HG02678 (cell line): ENCODE measurements around the gene CTRL.
"Not testable (repeated sequence)": the region's sequence is repeated elsewhere in the genome, so short reads cannot be mapped to it uniquely, and the experiment has no call there.

Experiments
- ATAC-seq: cut with Tn5 transposase; IDR thresholded peaks from one replicate; pipeline ENCODE4 v1.9.1; 2021; ENCODE audit warnings: mild to moderate bottlenecking, moderate library complexity; ENCODE audit not compliant: unreplicated experiment

The CTRL gene

DNA sequence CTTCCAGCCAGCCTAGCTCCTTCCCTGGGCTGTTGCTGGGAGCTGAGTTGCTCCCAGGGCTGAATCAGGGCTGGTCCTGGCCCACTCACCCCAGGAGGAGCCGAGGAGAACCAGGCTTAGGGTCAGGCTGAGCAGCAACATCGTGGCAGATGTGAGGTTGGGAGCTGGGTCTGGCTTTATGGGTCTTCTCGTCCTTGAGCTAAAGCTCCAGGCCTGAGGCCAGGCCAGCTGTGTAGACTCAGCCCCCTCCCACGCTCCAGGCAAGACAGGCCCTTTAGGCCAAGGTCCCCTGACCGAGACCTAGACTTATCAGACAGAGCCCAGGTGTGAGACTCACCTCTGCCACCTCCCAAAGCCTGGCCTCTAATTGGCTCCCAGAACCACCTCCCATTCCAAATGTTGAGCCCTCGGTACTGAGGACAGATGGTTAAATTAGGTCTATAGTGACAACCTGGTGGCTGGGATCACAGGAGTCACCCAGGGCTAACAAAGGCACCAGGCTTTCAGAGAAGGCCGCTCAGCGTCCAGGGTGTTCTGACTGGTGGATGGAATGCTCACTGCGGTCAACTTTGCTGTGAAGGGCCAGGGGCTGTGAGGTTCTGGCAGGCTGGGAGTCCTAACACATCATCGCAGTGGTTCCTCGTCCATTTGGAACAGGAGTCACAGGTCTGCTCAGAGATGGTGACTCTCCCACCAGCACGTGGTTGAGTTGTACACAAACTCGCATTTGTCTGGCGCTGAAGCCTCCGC lies at the start of gene CTRL:
CTRL (minus strand) TSS at position 151 of the 750 bp plus-strand sequence; CDS start at position 141, 10 bp downstream.
- ATAC-seq: no peak

DNA sequence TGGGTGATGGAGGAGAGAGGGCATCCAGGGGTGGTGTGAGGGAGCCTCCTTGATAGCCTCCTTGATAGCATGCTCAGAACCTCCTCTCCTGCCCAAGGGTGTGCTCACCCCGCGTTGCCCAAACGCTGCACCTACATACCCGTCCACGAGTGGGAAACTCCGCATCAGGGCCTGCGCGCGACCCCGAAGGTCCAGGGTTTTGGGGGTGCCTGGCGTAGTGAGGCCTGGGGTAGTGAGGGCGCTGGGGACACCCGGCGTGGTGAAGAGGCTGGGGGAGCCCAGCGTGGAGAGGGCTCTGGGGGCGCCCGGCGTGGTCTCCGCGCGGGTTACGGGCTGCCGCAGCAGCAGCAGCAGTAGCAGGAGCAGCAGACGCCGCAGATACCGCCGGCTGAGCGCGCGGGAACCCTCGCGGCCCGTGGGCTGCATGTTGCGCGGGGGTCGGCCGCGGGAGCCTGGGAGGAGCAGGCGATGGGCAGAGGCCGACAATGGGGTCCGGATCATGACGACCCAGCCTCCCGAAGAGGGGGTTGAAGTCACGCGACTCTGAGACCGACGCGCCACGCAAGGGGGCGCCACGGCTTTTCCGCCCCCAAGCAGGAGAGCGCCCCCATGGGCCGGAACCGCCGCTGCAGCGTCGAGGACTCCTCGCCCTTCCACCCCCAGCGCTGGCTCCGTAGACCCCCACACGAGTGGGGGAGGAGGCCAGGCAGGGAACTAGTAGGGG lies 48.5 kb upstream of the CTRL start, which contains the start of gene DPEP3:
DPEP3 (minus strand) TSS at position 545 of the 724 bp plus-strand sequence; CDS start at position 426, 119 bp downstream.
- ATAC-seq: no peak

DNA sequence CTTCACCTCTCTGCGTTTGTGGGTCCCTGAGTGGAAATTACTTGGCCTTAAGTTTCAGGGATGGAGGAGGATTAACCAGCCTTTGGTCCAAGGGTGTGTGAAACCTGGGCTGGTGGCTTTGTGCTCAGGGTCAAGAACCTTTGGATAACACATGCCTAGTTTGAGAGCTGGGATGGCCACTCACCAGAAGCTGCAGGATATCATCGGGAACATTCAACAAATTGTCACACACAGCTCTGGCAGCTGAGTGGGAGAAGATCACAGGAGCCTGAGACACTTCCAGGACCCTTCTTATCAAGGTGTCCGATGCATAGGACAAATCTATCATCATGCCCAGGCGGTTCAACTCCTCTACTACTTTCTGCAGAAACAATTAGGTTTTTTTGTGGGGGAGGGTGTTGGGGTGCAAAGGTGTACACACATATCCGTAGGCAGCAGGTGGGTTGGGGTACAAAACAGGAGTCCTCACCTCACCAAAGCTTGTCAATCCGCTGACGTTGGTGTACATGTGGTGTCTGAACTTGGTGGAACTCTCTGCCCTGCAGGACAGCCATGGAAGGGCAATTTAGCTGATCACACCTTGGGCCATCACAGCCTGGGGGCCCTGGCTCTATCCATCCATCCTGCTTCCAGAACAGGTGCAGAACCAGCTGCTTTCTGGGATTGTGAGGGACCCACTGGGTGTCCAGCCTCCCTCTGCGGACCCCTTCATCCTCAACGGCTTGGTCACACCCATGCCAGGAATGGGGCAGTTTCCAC lies 46.0 kb upstream of the CTRL start:
- no peak for ATAC-seq

DNA sequence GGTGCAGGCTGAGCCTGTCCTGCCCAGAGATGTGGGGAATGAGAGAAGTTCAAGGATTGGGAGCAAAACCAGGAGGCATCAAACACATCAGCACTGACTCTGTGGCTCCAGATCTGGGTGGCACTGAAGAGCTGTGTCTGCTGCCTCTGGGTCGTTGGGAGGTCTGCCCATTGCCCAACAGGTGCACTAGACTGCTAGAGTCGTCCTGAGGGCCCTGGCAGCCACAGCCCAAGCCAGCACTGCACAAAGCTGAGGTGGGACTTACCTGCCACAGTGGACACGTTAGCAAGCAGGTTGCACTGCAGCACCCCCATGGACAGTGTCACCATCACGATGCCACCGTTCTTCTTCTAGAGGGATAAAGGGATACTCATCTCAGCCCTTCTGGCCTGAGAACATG lies 45.3 kb upstream of the CTRL start:
- no peak for ATAC-seq

DNA sequence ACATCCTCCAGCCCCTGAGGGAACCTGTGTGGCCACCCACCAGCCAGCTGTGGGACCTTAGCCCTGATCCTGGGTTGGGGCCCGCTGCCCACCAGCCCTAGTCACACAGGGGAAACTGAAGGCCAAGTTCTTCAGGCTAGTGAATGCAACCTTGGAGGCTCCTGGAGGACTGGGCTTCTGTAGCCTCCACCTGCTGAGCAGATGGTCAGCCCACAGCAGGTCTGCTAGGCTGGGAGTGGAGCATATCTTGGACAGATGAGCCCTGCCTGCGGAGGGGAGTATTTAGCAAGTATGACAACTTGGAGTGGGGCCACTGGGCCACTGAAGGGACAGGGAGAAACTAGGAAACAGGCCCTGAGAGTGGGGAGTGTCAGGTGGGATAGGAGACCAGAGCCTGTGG lies 44.5 kb upstream of the CTRL start:
- no peak for ATAC-seq

DNA sequence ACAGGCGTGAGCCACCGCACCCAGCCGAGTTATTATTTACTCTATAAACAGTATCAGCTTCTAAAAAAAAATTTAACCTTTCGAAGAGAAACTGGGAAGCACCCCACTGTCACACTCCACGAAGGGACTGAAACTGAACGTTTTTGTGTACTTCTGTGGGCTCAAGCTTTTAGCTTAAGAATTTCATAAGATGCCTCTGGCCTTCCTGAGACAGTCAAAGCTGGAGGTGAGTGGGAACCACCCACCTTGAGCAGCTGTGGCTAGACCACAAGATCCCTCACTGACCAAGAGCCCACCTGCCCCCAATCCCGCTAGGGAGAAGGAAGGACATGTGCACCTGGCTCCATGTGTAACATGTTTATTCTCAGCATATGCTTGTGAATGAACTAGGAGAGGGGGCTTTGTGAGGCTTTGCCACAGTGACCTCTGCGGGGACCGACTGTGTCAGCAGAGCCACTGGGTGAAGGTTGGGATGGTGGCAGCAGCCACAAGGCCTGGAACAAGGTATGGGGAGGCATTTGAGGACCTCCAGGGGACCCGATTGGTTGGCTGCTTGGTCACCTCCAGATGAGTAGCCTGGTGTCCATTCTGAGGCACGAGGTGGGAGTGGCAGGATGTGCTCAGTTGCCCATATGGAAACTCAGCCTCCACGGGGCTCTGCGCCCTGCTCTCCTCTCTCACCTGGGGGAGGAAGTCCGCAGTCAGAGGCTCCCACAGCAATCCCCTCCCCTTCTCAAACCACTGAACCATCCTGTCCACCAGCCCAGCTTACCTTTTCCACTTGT lies 43.9 kb upstream of the CTRL start:
- ATAC-seq: no peak

DNA sequence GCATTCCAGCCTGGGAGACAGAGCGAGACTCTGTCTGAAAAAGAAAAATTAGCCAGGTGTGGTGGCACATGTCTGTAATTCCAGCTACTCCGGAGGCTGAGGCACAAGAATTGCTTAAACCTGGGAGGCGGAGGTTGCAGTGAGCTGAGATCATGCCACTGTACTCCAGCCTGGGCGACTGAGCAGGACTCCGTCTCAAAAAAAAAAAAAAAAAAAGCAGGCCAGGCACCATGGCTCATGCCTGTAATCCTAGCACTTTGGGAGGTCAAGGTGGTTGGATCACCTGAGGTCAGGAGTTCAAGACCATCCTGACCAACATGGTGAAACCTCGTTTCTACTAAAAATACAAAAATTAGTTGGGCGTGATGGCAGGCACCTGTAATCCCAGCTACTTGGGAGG lies 40.6 kb upstream of the CTRL start:
- not testable (repeated sequence) for ATAC-seq

DNA sequence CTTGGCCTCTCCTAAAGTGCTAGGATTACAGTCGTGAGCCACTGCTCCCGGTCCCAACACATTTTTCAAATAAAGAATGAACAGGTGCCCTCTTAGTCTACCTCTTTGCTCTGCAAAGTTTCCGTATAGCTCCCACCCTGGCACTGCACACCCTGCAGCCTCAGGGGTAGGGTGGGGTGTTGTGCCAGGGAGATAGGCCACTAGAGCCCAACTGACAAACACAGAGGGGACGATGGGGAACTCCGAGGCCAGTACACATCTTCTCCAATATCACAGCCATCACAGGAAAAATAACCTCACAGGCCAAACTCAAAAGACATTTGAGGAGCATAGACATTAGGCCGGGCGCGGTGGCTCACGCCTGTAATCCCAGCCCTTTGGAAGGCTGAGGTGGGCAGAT lies 39.4 kb upstream of the CTRL start:
- no peak for ATAC-seq

DNA sequence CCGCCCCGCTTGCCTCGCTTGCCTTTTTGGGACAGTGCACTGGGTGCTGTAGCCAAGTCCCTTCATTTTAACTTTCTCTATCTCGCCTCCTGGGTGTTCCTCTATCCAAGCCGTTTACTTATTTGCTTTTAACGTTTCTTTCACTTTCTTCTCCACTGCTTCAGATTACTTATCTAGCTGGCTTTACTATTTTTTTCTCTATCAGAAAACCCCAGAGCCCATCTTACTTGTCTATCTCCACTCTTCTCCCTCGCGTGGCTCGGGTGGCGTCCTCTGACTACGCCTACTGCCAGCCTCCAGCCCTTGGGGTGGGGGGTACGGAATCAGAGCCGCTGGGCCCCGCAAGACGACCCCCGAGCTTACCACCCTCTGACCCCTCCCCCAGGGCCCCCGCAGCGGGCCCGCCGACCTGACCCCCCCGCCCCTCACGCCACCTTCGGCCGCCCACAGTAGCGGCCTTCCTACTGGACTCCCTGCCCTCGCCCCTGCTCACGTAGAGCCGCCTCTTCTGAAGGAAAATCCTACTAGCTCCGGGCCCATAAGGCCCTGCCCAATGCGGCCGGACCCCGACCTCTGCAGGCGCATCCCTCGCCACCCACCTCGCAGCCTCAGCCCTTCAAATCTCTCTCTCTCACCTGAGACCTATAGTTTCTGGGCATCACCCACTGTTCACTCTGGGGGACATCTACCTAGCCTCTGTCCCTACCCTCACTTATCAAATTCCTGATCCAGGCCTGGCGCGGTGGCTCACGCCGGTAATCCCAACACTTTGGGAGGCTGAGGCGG lies 37.8 kb upstream of the CTRL start:
- ATAC-seq: no peak

DNA sequence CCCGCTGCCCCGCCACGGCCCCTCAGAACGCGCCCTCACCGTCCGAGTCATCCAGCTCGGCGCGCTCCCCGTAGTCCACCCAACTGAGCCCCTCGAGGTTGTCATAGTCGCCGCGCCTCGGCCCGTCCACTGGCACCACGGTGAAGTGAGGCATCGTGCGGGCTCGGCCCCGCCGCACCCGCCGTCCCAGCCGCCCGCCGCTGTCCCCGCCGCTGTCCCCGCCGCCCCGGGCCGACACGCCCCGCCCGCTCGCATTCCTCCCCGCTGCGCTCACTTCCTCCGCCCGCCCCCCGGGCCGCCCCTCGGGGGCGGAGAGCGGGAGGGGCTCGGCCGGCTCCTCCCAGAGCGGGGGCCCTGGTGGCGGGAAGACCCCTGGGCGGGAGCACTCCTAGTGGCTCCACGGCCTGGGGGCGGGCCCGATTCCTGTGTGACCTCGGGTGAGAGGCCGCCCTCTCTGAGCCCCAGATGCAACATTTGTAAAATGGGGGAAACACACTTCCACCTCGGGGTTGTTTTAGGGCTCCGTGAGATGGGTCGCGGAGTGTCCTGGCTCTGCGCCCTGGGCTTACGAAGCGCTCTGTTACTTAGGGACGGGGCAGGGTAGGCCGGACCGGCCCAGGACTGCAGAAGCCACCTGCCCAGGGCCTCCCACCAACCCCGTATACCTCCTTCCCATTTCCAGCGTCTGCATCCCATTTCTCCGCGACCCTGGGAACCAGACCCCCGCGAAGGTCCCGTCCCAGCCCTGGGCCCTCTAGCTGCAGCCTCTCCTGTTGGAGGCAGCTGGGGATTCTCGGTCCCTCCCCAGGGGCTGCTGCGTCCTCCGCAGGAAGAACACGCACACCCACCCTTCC lies 37.0 kb upstream of the CTRL start, which contains the start of gene SLC12A4:
SLC12A4 (minus strand) TSS at position 238 of the 854 bp plus-strand sequence; CDS start at position 154, 84 bp downstream.
- ATAC-seq: peak; percentile 88

DNA sequence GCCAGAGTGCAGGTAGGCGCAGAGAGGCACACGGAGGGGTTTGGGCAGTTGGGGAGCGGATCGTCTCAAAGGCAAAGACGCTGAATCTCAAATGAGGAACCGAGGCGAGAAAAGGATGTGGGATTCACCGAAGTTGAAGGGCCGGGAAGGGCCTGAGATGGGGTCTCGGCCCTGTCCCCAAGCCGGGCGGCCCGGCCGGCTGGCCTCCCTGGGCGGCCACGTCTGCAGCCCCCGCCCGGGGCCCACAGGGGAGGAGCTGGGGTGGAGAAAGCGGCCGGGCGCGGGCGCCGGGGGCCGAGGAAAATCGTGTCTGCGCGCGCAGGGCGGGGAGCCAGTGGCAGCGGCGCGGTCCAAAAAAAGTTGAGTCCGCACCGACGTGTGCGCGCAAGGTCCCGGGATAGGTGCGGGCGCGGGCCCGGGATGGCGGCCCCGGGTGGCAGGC lies 36.3 kb upstream of the CTRL start:
- ATAC-seq: peak; percentile 24

DNA sequence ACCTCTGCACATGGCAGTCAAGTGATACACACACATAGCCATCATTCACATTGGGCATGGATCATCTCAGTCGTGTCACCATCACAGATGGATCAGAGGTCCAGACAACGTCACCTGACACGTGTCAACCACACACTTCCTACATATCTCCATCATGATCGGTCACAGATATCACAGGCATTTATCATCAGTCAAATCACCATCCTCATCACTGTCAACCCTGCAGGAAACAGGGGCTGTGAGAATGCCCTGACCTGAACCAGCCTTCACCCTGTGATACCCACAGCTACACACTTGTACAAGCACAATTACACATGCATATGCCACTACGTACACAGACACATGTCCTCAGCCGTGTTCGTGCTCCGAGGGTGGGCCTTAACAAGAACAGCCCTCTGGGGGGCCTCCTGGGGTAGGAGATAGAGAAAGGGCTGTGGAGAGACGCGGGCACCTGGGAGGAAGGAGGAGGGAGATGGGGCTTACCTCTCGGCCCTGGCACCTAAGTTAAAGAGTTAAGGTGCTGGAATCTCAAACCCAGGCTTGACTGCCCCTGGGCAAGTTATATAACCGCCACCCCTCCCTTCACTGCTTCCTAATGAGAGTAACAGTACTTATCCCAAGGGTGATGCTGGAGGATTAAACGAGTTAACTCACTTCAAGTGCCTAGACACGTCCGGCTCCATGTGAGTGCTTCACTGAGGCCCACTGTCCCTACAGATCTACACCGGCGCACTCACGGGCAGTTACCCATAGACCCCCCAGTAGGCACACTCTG lies 35.7 kb upstream of the CTRL start:
- no peak for ATAC-seq

DNA sequence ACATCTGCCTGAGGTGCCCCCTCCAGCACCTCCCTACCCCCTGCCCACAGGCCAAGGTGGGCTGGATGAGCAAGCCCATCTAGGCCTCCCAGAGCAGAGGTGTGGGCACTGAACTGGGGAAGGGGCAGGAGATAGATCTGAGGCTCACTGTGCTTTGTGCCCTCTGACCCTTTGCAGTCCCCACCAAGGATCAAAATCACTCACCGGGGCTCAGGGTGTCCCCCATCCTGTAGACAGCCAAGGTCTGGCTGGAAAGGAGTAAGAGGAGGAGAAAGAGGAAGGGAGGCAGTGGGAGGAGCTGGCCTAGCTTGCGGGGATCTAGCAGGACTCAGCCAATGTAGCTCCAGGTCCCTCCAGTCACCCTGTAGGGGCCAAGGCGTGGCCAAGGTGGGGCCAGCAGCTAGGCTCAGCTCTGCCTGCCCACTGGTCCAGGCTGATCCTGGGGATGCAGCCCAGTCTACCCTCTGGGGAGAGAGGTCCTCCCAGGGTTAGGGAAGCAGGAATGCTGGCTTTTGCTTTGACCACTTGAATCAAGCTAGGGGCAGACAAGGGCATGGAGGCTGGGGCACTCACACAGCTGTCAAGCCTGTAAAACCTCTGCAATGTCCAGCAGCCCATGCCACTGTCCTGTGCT lies 35.0 kb upstream of the CTRL start:
- ATAC-seq: no peak

DNA sequence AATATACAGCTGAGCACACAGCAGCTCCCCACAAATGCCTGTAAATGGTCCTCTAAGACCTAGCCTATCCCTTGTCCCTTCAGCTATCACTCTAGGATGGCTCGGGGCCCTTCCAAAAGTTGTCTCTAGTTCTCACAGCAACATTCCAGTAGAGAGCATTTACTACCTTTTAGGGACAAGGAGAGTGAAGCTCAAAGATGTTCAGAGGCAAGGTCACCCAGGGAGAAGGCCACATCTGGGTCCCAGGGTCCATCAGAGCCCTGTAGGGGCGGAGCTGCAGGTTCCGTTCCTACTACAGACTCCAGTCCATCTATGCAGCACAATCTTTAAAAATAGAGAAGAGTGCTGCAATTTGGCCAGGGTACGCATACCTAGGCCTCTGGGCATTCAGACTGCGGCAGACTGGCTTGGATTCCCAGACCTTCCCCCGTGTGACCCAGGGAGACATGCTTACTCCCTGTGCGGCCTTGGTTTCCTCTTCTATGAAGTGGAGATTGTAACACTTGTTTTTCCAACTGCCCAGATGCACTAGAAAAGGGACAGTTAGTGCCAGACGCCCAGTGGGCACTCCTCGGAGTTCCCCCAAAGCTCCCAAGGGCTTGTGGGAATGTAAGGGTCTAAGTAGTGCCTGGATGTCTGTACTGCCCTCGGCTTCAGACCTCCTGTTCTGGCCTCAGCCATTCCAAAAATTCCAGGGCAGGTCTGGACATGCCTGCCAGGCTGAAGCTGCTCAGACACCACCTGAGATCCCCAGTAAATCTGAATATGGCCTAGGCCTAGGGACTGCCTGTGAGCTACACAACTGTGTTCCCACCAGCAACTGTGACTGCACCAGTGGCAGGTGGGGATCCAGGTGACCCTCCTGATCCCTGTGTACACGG lies 34.2 kb upstream of the CTRL start:
- no peak for ATAC-seq

DNA sequence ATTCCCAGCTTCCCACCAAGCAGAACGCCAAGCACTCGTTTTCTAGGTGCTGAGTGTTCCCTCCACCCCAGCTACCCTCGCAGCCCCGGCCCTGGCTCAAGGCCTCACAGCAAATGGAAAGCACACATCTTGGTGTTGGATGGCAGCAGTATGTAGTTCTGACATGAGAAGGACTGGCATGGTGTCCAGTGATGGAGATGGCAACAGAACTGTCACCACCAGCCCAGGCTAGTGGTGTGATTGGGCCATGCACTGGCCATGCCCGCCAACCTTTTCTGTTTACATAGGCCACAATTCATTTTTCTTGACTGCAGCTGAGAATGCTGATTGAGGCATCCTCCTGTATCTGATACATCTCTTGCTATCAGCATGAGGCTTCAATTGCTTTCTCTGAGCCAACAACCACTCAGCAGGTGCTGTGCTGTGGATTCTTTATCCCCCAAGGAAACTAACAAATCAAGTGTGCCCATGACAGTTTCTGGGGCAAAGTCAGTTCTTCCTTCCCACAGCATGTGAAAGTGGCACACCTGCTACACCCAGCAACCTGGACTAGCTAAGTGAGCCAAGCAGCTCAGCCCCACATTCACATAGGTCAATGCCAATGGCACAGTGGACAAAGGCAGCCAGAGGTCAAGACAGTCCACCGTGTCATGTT lies 32.9 kb upstream of the CTRL start:
- ATAC-seq: no peak

DNA sequence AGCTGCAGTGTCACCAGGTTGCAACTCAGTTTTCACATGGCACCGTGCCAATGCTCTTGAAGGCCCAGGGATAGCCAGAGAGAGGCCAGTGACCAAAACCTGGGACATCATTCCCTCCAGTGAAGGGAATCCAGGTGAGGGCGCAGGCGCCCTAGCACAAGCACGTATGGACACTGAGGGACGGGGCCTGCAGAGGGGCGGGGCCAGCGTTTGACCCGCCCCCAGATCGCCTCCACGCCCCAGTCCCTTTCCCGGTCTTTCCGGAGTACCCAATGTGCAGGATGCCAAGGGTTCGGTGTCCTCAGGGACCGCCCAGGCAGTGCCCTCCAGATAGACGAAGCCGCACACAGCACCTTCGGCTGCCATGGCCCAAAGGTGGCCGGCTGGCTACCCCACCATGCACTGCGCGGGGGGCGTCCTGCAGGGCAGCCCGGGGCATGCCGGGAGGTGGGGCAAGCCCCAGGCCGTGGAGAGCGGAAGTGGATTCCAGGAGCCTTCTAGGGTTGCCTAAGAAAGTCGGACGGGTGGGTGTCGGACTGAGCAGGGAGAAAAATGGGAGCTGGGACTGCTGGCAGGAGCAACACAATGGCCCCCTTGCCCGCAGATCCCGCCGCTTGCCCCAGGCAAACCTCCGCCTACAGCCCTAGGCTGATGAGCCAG lies 32.1 kb upstream of the CTRL start:
- no peak for ATAC-seq
